Activated T-cell treated with anti-CD3 and anti-CD28 coated beads, Interleukin-2, amount 50 U/mL, for 48 hours (primary cell): ENCODE results near the gene NOB1.
"Not testable (repeated sequence)": the region's sequence is repeated elsewhere in the genome, so short reads cannot be mapped to it uniquely, and the experiment has no call there.

Source experiments
- DNase-seq, 2 experiments: peaks; one replicate each; pipeline ENCODE4 v3.0.0-alpha.2; 2020

The NOB1 gene

DNA sequence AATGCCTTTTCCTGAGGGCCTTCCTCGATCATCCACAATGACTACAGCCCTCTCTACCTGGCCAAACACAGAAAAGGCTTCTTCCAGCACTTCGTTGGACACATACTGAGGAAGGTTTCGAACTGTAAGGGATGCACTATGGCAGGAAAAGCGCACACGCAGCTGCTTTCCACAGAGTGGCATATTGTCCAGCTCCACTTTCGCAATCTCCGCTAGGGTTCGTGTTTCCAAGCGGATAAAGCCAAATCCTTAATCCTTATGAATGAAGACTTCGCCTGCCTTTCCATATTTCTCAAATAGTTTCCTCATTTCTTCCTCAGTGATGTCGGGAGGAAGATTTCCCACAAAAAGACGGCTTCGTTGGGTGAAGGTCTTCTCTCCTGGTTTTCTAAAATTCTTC, 2.6 kb upstream of the NOB1 start:
- not testable (repeated sequence) for DNase-seq

DNA sequence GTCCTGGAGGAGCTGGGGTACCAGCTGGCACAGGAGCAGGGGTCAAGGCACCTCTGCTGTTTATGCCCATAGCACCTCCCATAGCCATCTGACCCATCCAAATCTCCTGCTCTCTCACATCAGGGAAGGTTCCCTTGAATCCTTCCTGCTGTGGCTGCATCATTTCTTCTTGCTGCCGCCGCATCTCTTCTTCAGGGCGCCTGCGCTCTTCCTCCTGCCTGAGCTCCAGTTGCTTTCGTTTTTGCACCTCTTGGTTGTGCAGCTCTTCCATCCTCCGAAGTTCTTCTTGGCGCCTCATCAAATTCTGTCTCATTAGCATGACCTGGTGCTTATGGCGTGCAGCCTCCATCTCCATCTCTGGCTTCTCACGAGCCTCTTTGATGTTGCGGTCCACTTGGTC, 2.0 kb upstream of the NOB1 start:
- DNase-seq = no peak

DNA sequence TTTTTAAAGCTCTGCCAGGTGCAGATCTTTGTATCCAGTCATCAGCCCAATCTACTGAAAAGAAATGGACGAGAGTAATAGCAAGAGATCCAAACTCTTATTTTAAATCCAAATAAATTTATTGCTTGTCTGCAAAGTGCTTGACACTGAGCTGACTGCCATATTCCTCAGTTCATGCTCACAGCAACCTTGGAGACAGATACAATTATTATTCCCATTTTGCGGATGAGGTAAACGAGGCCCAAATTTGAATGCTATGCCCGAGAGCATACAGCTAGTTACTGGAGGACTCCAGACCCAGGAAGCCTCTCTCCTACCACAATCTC, 620 bp downstream of the NOB1 start:
- DNase-seq = no peak

DNA sequence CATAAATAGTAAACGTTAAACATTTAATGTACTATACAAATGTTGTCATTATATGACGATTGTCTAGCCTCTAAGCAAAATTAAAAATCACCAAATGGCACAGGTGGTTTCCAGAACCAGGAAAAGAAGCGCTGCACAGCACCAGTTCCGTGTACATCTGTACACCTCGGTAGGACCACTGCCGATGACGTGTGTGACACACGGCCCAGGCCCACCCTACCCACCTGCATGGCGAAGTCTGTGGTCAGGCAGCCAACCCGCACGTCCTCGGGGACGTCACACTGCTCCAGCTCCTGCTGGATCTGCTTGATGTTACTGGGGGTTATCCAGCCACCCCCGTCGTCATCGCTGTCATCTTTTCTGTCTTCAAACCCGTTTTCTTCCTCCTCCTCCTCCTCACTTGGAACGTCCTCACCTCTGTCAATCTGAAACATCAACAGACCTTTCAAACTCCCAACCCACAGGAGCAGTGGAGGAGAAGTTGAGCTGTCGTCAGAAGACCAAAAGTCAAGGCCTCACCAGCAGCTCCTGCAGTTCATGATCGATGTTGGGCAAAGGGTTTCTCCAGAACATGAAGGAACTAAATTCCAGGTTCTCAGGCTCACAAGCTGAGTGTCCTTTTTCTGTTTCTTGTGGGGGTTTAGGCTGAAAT, 5.9 kb downstream of the NOB1 start:
- no peak for DNase-seq

DNA sequence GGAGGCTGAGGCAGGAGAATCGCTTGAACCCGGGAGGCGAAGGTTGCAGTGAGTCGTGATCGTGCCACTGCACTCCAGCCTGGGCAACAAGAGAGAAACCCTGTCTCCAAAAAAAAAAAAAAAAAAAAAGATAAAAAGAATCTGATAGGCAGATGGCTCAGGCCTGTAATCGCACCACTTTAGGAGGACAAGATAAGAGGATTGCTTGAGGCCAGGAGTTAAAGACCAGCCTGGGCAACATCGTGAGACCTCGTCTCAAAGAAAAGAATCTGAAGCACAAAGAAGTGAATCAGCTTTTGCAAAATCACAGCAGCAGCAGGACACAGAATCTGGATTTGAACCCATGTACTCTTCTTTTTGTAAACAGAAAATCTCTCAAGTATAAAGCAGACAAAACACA, 7.6 kb downstream of the NOB1 start:
- DNase-seq = no peak

DNA sequence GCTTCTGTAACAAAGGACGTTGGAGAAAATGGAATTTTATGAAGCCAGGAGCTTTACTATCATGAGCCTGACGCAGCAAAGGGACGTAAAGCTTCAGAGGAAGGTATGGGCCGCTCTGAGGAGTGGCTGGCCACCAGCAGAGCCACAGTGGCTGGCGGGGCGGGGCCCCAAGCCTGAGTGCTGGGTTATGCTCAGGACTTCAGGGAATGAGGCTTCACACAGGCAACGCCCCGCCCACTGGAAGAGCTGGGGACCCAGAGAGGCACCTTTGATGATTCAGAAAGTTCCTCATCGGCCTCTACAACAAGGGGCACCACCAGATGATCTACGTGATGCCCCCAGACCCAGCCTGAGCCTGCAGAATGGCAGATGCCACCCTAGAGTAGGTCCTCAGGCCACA, 8.8 kb downstream of the NOB1 start:
- no peak for DNase-seq

DNA sequence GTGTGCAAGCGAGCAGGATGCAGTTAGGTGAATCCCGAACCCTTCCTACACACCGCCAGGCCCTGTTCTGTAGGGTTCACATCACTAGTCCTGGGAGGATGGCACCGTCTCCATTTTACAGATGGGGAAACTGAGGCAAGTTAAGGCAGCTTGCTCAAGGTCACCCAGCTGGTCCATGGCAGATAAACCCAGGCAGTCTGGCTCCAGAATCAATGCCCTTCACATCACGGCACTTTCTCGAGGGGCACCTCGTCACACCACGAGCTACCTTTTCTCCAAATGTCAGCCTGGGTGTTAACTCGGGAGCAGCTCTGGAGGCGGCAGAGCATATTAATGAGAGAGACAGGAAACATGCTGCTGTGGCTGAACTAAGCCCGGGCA, 9.5 kb downstream of the NOB1 start:
- DNase-seq = no peak

DNA sequence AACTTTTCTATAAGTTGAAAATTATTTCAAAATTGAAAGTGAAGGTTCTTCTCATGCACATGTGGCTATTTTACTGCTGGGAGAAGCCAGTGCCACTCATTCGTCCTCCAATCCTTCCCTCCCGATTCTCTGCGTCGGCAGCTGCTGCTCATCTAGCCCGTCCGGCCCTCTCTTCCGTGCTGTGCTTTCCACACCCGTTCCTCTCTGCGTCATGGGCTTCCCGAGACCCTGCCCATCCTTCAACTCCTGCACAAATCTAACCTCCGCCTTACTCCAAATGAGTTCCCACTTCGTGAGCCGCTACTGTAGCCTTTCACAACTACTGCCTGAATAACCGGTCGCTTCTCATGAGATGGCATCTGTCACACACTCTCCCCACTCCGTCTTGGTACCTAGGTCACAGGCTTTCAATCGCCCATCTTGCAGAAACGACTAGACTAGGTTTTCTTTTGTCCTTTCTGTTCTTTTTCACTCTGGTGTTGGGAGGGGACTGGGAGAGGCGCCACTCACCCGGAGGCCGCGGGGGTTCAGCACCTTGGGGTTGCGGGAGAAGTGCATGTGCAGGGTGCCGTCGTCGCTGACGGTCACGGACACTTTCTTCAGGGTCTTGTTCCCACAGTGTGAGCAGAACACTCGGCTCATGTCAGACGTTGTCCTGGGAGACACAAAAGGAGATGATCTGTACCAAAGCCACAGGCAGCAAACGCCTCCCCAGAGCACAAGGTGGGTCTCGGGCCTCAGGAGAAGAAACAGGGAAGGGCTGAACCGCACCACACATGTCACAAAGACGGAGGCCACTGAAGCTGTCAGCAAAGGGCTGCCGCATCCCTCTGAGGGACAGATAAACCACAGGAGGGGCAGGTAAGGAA, 10.1 kb downstream of the NOB1 start:
- no peak for DNase-seq

DNA sequence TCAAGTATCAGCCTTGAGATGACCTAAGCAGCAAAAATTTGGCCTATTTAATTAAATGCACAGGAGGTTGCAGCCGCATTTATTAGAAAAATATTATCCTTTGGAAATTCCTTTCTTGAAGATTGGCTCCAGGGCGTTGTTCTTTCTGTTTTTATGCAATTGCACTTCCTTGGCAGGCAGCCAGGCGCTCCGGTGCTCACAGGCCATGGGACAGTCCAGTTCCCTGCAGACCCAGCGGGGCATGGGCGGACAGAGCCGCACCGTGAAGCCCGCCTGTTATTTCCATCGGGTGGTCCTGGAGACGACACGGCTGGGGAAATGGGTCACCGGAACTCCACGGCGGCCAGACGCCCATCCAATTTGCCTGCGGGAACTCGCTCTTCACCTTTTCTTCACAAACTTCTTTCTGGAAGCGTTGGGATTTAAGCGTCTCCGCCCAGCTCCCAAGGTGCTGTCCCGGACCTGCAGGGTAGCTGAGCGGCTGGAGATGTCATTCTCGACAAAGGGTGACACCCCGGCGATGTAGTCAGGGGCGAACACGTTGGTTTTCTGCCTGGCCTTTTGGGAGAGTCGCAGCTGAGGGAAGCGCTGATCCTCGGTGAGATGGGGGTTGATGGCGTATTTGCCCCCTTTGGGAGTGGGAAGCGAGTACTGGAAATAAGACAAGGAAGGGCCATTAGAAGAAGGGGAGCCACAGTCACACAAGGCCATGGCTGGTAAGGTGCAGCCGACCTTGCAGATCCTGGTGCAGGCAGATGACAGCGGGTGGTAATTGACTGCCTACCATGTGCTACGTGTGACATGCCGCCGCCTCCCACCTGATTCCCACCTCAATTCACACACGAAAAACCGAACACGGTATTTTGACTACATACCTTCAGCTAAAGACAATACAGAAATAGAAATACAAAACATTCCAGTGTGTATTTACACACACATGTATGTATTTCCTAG, 12.5 kb downstream of the NOB1 start:
- no peak for DNase-seq

DNA sequence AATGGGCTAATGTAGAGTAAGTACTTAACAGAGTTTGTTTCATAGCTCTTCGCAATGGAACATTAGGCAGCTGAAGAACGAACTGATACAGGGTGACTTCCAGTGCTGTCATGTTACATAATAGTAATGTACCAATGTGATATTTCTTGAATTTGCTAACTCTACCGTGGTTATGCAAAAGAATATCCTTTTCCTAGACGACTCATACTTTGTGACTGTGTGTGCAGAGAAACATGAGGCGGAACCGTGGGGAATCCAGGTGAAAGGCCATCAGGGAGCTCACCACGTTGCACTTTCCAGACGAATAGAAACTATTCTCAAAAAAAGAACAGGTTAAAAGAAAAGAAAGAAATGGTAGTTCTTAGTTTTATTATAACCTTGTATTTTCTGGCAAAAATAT, 13.2 kb downstream of the NOB1 start:
- no peak for DNase-seq

DNA sequence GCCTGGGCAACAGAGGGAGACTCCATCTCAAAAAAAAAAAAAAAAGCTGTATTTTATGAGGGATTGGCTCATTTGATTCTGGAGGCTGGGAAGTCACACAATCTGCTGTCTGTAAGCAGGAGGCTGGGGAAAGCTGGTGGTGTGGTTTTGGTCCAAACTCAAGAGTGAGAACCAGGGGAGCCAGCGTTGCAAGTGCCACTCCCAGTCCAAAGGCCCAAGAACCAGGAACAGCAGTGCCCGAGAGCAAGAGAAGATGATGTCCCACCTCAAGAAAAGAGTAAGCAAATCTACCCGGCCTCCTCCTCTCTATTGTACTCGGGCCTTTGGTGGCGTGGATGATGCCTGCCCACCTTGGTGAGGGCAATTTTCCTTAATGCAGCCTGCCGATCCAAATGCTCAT, 22.6 kb downstream of the NOB1 start:
- DNase-seq = no peak

DNA sequence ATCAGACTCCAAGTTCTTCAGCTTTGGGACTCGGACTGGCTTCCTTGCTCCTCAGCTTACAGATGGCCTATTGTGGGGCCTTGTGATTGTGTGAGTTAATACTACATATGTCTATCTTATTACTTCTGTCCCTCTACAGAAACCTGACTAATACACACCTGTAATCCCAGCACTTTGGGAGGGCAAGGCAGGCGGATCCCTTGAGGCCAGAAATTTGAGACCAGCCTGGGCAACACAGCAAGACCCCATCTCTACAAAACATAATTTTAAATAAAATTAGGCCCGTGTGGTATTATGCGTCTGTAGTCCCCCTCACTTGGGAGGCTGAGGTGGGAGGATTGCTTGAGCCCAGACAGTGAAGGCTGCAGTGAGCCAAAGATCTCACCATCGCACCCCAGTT, 23.4 kb downstream of the NOB1 start:
- not testable (repeated sequence) for DNase-seq

DNA sequence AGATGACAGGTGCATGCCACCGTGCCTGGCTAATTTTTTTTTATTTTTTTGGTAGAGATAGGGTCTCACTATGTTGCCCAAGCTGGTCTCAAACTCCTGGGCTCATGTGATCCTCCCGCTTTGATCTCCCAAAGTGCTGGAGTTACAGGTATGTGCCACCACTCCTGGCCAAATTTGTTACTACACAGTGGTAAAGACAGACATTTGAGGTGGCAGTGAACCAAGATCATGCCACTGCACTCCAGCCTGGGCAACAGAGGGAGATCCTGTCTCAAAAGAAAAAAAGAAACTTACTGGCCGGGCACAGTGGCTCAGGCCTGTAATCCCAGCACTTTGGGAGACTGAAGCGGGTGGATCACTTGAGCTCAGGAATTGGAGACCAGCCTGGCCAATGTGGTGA, 25.7 kb downstream of the NOB1 start:
- not testable (repeated sequence) for DNase-seq

DNA sequence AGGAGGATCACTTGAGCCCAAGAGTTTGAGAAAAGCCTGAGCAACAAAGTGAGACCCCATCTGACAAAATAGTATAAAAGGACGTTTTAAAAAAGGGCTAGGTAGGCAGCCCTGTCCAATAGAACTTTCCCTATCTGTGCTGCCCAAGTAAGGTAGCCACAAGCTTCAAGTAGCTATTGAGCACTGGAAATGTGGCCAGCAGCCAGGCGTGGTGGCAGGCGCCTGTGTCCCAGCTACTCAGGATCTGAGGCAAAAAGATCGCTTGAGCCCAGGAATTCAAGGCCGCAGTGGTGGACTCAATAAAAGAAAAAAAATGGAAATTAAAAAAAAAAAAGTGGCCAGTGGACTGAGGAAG, 26.8 kb downstream of the NOB1 start:
- no peak for DNase-seq

DNA sequence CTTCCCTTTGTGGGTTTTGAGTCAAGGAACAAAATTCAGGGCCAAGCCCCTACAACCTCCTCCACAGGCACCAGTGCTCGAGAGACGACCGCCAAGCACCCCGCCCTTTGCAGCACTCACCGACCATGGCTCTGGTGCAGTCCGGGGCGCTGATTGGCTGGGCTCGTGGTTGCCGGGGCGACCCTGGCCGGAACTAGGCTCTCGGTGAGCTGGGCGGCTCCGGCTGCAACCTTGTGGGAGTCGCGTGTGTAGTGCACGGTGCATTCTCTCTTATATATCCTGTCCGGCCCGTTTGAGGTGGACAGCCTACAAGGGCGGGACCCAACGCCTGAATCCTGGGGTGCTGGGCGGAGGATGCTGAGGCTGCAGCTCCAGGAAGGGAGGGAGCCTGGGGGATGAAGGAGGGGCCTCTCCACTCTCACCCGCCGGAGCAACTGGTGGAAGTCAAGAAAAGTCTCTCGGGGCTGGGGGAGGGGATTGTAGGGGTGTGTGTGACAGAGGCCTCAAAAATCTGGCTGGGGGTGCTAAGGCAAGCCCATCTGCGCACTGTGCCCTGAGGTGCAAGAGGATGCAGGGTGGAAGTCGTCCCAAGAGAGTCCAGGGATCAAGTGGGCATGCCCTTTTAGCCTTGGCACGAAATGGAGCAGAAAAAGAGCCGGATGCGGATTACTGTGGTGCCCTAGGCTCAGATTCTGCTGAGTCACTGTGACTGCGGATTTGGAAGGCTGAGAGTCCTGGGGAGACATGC, 28.2 kb downstream of the NOB1 start, which contains the start of gene NQO1:
NQO1 (minus strand) TSS at position 248 of the 748 bp plus-strand sequence; CDS start at position 127, 121 bp downstream.
- DNase-seq = peak; percentile 94 to 95

DNA sequence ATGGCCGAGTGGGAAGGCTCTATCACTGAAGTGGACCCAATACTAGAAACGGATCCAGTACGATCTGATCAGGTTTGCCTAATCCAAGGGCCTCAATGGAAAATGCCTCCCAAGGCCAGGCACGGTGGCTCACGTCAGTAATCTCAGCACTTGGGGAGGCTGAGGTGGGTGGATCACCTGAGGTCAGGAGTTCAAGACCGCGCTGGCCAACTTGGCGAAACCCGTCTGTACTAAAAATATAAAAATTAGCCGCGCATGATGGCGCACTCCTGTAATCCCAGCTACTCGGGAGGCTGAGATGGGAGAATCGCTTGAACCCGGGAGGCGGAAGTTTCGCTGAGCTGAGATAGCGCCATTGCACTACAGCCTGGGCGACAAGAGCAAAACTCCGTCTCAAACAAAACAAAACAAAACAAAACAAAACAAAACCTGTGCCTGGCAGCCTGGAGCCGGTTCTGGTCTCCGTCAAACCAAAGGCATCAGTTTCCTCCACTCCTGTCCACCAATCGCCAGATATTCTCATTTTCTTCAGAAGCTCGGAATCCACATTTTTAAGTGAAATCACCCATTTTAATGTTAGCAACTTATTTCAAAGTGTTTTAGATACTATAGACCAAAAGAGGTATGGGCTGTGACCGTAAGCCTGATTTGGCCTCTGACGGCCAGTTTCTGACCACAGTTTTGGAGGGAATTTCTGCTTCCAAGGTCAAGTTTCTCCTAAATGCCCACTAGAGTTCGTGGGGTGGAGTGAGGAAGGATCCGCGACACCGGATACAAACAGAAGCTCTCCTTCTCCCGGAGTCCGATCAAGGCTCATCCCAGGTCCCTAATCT, 29.0 kb downstream of the NOB1 start:
- no peak for DNase-seq

DNA sequence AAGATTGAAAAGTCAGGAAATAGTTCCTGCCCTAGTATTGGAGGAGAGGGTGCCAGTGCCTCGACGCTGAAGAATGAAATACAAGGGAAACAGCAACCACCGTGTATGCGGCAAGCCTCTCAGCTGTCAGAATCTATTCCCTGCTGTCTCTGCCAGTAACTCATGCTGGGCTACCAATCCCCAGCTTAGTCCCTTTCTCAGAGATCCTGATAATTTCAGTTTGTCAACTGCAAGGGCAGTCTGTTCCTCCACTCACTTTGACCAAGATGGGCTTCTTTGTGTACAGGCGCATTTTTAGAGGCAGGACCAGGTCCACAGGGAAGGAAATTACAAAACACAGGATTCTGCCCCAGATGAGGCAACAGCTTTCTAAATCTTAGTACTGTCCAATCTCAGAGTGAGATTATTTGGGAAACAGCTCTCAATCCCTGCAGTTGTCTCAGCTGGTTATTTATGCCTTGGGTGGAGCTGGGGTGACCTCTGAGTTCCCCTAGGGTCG, 29.7 kb downstream of the NOB1 start:
- no peak for DNase-seq

DNA sequence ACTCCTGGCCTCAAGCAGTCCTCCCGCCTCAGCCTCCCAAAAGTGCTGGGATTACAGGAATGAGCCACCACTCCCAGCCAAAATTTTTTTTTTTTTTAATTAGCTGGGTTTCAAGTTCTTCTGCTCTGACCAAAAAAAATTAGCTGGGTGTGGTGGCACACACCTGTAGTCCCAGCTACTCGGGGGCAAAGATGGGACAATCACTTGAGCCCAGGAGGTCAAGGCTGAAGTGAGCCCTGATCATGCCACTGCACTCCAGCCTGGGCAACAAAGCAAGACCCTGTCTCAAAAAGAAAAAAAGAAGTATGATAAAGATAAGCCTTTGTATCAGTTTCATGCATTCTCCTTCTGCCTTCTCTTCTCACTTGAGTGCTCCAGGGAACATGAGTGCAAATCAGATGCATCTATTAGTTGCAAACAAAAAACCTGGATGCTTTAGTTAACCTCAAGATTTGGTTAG, 30.3 kb downstream of the NOB1 start:
- DNase-seq = peak in 1 of 2 experiments; percentile 1

DNA sequence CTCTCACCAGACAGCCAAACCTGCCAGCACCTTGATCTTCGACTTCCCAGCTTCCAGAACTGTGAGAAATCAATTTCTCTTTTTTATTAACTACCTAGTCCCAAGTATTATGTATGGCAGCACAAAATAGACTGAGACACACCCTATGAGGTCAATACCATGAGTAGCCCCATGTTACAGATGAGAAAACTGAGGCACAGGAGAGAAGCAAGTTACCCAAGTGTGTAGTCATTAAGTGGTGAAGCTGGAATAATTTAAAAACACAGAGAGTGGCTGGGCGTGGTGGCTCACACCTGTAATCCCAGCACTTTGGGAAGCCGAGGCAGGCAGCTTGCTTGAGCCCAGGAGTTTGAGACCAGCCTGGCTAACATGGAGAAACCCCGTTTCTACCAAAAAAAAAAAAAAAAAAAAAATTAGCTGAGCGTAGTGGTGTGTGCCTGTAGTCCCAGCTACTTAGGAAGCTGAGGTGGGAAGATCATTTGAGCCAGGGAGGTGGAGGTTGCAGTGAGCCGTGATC, 33.2 kb downstream of the NOB1 start:
- no peak for DNase-seq

DNA sequence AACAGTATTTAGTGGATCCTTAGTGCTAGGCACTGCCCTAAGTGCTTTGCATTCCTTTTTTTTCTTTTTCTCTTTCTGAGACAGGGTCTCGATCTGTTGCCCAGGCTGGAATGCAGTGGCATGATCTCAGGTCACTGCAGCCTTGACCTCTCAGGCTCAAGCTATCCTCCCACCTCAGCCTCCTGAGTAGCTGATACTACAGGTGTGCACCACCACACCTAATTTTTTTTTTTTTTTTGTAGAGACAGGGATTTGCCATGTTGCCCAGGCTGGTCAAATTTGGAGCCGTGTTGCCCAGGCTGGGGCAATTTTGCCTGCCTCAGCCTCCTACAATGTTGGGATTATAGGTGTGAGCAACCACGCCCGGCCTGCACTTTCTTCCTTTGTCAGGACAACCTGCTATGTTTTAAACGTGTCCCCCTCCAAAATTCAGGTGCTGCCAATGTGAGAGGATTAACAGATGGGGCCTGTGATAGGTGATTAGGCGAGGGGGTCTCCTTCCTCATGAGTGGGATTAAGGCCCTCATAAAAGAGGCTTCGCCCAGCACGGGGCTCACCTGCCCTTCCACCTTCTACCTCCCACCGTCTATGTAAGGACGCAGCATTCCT, 33.8 kb downstream of the NOB1 start:
- no peak for DNase-seq
